HepG2 (cell line): ENCODE measurements around the gene TAF5. TPM values are rescaled to one million over a fixed set of nuclear protein-coding genes. Genes with fewer than 3 reads are reported as not detected.

Experiments used
- ARNTL ChIP-seq: sonication (generic); formaldehyde crosslinking; IDR thresholded peaks from 2 replicates; pipeline ENCODE4 v1.4.0; 2020; ENCODE audit warnings: mild to moderate bottlenecking, missing genetic modification reagents
- CEBPZ ChIP-seq: IDR thresholded peaks from 2 replicates; pipeline ENCODE4 v1.6.1; 2012; ENCODE audit warnings: low read length, improper control_type of control experiment
- CENPX ChIP-seq: sonication (generic); formaldehyde crosslinking; IDR thresholded peaks from 2 replicates; pipeline ENCODE4 v1.9.0; 2021; ENCODE audit warnings: mild to moderate bottlenecking, missing genetic modification reagents, moderate library complexity
- HNF4G ChIP-seq, 2 experiments: sonication (generic) in 1 of 2; formaldehyde crosslinking in 1 of 2; IDR thresholded peaks; 2 replicates each; pipeline versions ENCODE4 v1.4.0 to v1.6.1; 2011 to 2020; ENCODE audit warnings: borderline replicate concordance in 2 of 2, low read depth in 2 of 2, mild to moderate bottlenecking in 2 of 2, low read length in 1 of 2, missing genetic modification reagents in 1 of 2, moderate library complexity in 1 of 2
- IKZF5 ChIP-seq: IDR thresholded peaks from 2 replicates; pipeline ENCODE4 v1.6.1; 2018; ENCODE audit warnings: missing genetic modification reagents, mild to moderate bottlenecking, missing compliant biosample characterization
- MIER2 ChIP-seq: IDR thresholded peaks from 2 replicates; pipeline ENCODE4 v1.6.1; 2016; ENCODE audit warnings: missing biosample characterization, missing genetic modification reagents
- MTERF4 ChIP-seq: sonication (generic); formaldehyde crosslinking; IDR thresholded peaks from 2 replicates; pipeline ENCODE4 v1.8.0; 2023; ENCODE audit warnings: mild to moderate bottlenecking, missing genetic modification reagents
- PRPF4 ChIP-seq: fragments of 200-400 bp; formaldehyde crosslinking; IDR thresholded peaks from 2 replicates; pipeline ENCODE4 v1.6.1; 2016; ENCODE audit warnings: low read length, low read depth; ENCODE audit not compliant: poor library complexity, severe bottlenecking
- RFX5 ChIP-seq: IDR thresholded peaks from 2 replicates; pipeline ENCODE4 v1.6.1; 2011; ENCODE audit warnings: low read depth, low read length, improper control_type of control experiment
- RNF2 ChIP-seq: fragments of 450-650 bp; conservative IDR thresholded peaks from 2 replicates; pipeline ENCODE4 v1.6.1; 2016; ENCODE audit warnings: low read depth
- TRIM24 ChIP-seq: sonication (generic); formaldehyde crosslinking; IDR thresholded peaks from 2 replicates; pipeline ENCODE4 v1.8.0; 2022; ENCODE audit warnings: mild to moderate bottlenecking, missing genetic modification reagents
- ZNF18 ChIP-seq: sonication (generic); formaldehyde crosslinking; IDR thresholded peaks from 2 replicates; pipeline ENCODE4 v1.8.0; 2022; ENCODE audit warnings: mild to moderate bottlenecking, missing genetic modification reagents; ENCODE audit not compliant: insufficient replicate concordance
- ZNF235 ChIP-seq: sonication (generic); formaldehyde crosslinking; IDR thresholded peaks from 2 replicates; pipeline ENCODE4 v1.8.1; 2023; ENCODE audit warnings: mild to moderate bottlenecking, missing genetic modification reagents, borderline replicate concordance
- ZNF335 ChIP-seq: sonication (generic); formaldehyde crosslinking; IDR thresholded peaks from 2 replicates; pipeline ENCODE4 v1.4.0; 2020; ENCODE audit warnings: missing genetic modification reagents
- ZUFSP ChIP-seq: sonication (generic); formaldehyde crosslinking; IDR thresholded peaks from 2 replicates; pipeline ENCODE4 v1.9.0; 2021; ENCODE audit warnings: missing genetic modification reagents, mild to moderate bottlenecking, borderline replicate concordance
- polyA plus RNA-seq, 8 experiments: library from polyadenylated mRNA; depleted of rRNA in 3 of 8; stranded (reverse) in 7 of 8; unstranded in 1 of 8; fragments of >200 nt; fragmentation: Illumina TruSeq in 4 of 8; extraction: Trizol in 4 of 8; gene quantifications; 2 replicates each; pipeline versions ENCODE4 v1.2.1 to v1.2.3, GENCODE V29; 2011 to 2016; ENCODE audit warnings: low read depth in 4 of 8, missing spikeins in 1 of 8, mixed read lengths in 1 of 8; ENCODE audit not compliant: insufficient read depth in 1 of 8
- total RNA-seq, 5 experiments: library from RNA; depleted of rRNA; stranded (reverse); fragments of >200 nt; fragmentation: Illumina TruSeq; extraction: Trizol; gene quantifications; 2 replicates each; pipeline ENCODE4 v1.2.3, GENCODE V29; 2016; ENCODE audit warnings: low read depth in 1 of 5

Gene TAF5
- total and polyA plus RNA-seq, 2 of the 13 experiments (the other 11 are each of a cell fraction or from before 2014, with no cell fraction given): 3.8 to 8.7 TPM

GRCh38 chr10:103396067-103396788 lies 28.5 kb downstream of the TAF5 start, which contains the start of the genes ATP5MK and PDCD11 (continued):
- TF ChIP-seq MTERF4 (no peak; the same call in 1 of the 2 replicates), CEBPZ (peak; percentile 55; the same call in 1 of the 2 replicates), IKZF5 (CRISPR knock-in tag) (peak; percentile 83), ZNF335 (CRISPR knock-in tag) (0 out of 2 replicates have a peak, but pooled peaks have one; percentile 55), ZUFSP (CRISPR knock-in tag) (no peak), ZNF18 (CRISPR knock-in tag) (peak; percentile 89), ZNF235 (CRISPR knock-in tag) (no peak), RFX5 (peak; percentile 77; the same call in 1 of the 2 replicates), RNF2 (no peak; the same call in 1 of the 2 replicates), TRIM24 (CRISPR knock-in tag) (no peak), HNF4G (IDR thresholded peaks at IDR 0.05; ENCODE audit: borderline replicate concordance, low read depth, low read length) (no peak), HNF4G (CRISPR knock-in tag; IDR thresholded peaks at IDR 0.05; ENCODE audit: borderline replicate concordance, low read depth) (no peak), MIER2 (no peak), CENPX (CRISPR knock-in tag) (no peak), ARNTL (CRISPR knock-in tag) (no peak), PRPF4 (no peak)
